Activated T-cell treated with anti-CD3 and anti-CD28 coated beads, Interleukin-2, amount 50 U/mL, for 48 hours (primary cell): ENCODE results near the gene FAM3C.

ENCODE experiments used
- DNase-seq, 2 experiments: peaks; one replicate each; pipeline ENCODE4 v3.0.0-alpha.2; 2020

The FAM3C gene

GRCh38 chr7:121410829-121411596, 14.9 kb upstream of the FAM3C start:
- DNase-seq: no peak

- no peak for DNase-seq
Observed at GRCh38 chr7:121406944-121407343, 10.8 kb upstream of the FAM3C start.

- no peak for DNase-seq
Observed at GRCh38 chr7:121406461-121406860, 10.4 kb upstream of the FAM3C start.

GRCh38 chr7:121404348-121404747, 8.2 kb upstream of the FAM3C start:
- no peak for DNase-seq

- DNase-seq: no peak
Observed at GRCh38 chr7:121402701-121403100, 6.6 kb upstream of the FAM3C start.

- no peak for DNase-seq
Observed at GRCh38 chr7:121401896-121402295, 5.8 kb upstream of the FAM3C start.

- DNase-seq: no peak
Observed at GRCh38 chr7:121398246-121398645, 2.1 kb upstream of the FAM3C start.

- DNase-seq: no peak
Observed at GRCh38 chr7:121397822-121398221, 1.7 kb upstream of the FAM3C start.

GRCh38 chr7:121397361-121397760, 1.3 kb upstream of the FAM3C start:
- no peak for DNase-seq

- DNase-seq: peak in 1 of 2 experiments; percentile 62
Observed at GRCh38 chr7:121395494-121395960, 581 bp downstream of the FAM3C start.

GRCh38 chr7:121394709-121395140, 1.4 kb downstream of the FAM3C start:
- no peak for DNase-seq

GRCh38 chr7:121393005-121393366, 3.1 kb downstream of the FAM3C start:
- no peak for DNase-seq

- no peak for DNase-seq
Observed at GRCh38 chr7:121392277-121393004, 3.7 kb downstream of the FAM3C start.

- no peak for DNase-seq
Observed at GRCh38 chr7:121391686-121392085, 4.4 kb downstream of the FAM3C start.

GRCh38 chr7:121390617-121391016, 5.5 kb downstream of the FAM3C start:
- DNase-seq: no peak

- no peak for DNase-seq
Observed at GRCh38 chr7:121390109-121390508, 6.0 kb downstream of the FAM3C start.

GRCh38 chr7:121388950-121389349, 7.2 kb downstream of the FAM3C start:
- no peak for DNase-seq

- no peak for DNase-seq
Observed at GRCh38 chr7:121385800-121386179, 10.3 kb downstream of the FAM3C start.

- no peak for DNase-seq
Observed at GRCh38 chr7:121385056-121385799, 10.9 kb downstream of the FAM3C start.

GRCh38 chr7:121384265-121384664, 11.8 kb downstream of the FAM3C start:
- DNase-seq: no peak

GRCh38 chr7:121383235-121383910, 12.7 kb downstream of the FAM3C start:
- no peak for DNase-seq

- DNase-seq: no peak
Observed at GRCh38 chr7:121382473-121382872, 13.6 kb downstream of the FAM3C start.

GRCh38 chr7:121379930-121380329, 16.2 kb downstream of the FAM3C start:
- no peak for DNase-seq
